SH-SY5Y (cell line): ENCODE data around the gene GALNT15.

Source experiments
- GATA2 ChIP-seq: IDR thresholded peaks from 2 replicates; pipeline ENCODE4 v1.6.1; 2011; ENCODE audit warnings: mild to moderate bottlenecking, low read depth, low read length
- GATA3 ChIP-seq: IDR thresholded peaks from 2 replicates; pipeline ENCODE4 v1.6.1; 2011; ENCODE audit warnings: low read depth, mild to moderate bottlenecking, low read length, moderate library complexity

Gene GALNT15

DNA sequence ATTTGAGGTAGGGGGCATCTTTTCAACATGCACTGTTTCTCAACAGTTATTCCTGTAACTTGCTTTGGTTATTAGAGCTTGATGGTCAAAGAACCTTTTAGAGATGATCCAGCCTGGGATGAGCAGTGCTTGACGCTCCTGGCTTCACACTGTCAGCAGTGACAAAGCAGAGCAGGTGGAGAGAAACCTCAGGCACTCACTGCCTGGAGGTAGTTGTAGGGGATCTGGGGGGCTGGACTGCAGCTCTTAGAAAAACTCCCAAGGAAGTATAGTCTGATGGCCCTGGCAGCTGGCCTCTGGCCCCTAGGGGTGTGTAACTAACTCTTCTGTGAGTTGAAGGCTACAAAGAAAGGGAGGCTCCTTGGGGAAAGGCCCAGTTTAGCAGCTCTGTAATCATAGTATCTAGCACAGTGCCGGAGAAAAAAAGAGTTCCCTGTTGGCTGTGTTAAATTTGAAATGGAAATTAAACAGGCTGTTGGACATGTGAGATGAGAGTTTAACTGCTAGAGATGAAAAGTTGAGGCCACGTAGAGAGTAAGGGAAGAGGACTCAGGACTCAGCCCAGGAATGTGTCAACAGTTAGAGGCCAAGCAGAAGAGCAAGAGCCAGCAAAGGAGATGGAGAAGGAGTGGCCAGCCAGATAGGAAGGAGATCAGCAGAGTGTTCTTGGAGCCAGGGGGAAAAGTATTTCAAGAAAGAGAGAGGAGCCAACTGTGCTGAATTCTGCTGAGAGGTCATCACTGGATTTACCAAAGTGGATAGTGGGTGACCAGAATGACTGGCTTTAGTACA is 104.7 kb downstream of the GALNT15 start:
- TF ChIP-seq GATA2, result no peak
- TF ChIP-seq GATA3, result no peak

- TF ChIP-seq GATA2 (no peak), GATA3 (no peak)
Observed at GRCh38 chr3:16280671-16281070, 106.2 kb downstream of the GALNT15 start.
